ENCODE data around the gene OR10J5.
"Not testable (repeated sequence)": the region's sequence is repeated elsewhere in the genome, so short reads cannot be mapped to it uniquely, and the experiment has no call there.

Gene OR10J5

GRCh38 chr1:159560599-159560998 lies 24.8 kb upstream of the OR10J5 start:
- no peak for TF ChIP-seq CTCF (conservative IDR thresholded peaks at IDR 0.05; ENCODE audit: low read depth, low read length)
- H3K4me3 ChIP-seq (ENCODE audit: low read length): no peak overlapping the region
- no peak for DNase-seq (ENCODE audit: low read depth)

- no peak for TF ChIP-seq CTCF (conservative IDR thresholded peaks at IDR 0.05; ENCODE audit: low read depth, low read length)
- H3K4me3 ChIP-seq (ENCODE audit: low read length): no peak overlapping the region
- no peak for DNase-seq (ENCODE audit: low read depth)
Observed at GRCh38 chr1:159556931-159557369, 21.1 kb upstream of the OR10J5 start.

GRCh38 chr1:159554696-159555095 lies 18.9 kb upstream of the OR10J5 start:
- peak; percentile 4 for DNase-seq (ENCODE audit: low read depth)
- H3K4me3 ChIP-seq (ENCODE audit: low read length): no peak overlapping the region
- no peak for TF ChIP-seq CTCF (conservative IDR thresholded peaks at IDR 0.05; ENCODE audit: low read depth, low read length)

GRCh38 chr1:159554261-159554660 lies 18.5 kb upstream of the OR10J5 start:
- no peak for TF ChIP-seq CTCF (conservative IDR thresholded peaks at IDR 0.05; ENCODE audit: low read depth, low read length)
- DNase-seq (ENCODE audit: low read depth): no peak
- no peak overlapping the region for H3K4me3 ChIP-seq (ENCODE audit: low read length)

- no peak for TF ChIP-seq CTCF (conservative IDR thresholded peaks at IDR 0.05; ENCODE audit: low read depth, low read length)
- DNase-seq (ENCODE audit: low read depth): no peak
- H3K4me3 ChIP-seq (ENCODE audit: low read length): no peak overlapping the region
Observed at GRCh38 chr1:159548126-159548525, 12.3 kb upstream of the OR10J5 start.

GRCh38 chr1:159532922-159533321 lies 2.9 kb downstream of the OR10J5 start:
- TF ChIP-seq CTCF (conservative IDR thresholded peaks at IDR 0.05; ENCODE audit: low read depth, low read length): no peak
- no peak for DNase-seq (ENCODE audit: low read depth)
- H3K4me3 ChIP-seq (ENCODE audit: low read length): no peak overlapping the region

GRCh38 chr1:159524792-159525191 lies 11.0 kb downstream of the OR10J5 start:
- not testable (repeated sequence) for H3K4me3 ChIP-seq (ENCODE audit: low read length)
- DNase-seq (ENCODE audit: low read depth): peak; percentile 18

- H3K4me3 ChIP-seq (ENCODE audit: low read length): no peak overlapping the region
- TF ChIP-seq CTCF (conservative IDR thresholded peaks at IDR 0.05; ENCODE audit: low read depth, low read length): no peak
- no peak for DNase-seq (ENCODE audit: low read depth)
Observed at GRCh38 chr1:159510229-159510541, 25.6 kb downstream of the OR10J5 start.
